ENCODE data around the gene CPB2. TPM values are rescaled to one million over a fixed set of nuclear protein-coding genes. Genes with fewer than 3 reads are reported as not detected.

Gene CPB2
- total and polyA plus RNA-seq, 9 of the 15 experiments (the other 6 are each of a cell fraction or from before 2014, with no cell fraction given): 0.03 to 0.16 (median 0.07) TPM; not detected in 6

DNA sequence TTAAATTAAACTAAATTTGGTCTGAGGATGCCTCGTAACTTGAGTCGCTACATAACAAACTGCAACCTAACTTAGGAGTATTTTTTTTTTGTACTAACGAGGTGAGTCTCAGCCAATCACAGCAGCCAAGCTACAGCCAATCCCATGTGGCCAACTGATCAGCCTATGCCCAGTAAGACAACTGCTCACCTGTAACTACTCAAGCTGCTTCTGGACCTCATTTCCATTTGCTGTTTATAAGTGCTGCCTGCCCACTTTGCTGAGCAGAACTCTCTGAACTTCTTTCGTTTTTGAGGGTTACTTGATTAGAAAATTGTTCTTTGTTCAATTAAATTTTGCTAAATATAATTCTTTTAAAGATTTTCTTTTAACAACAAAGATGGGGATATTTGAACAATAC, 3.8 kb downstream of the CPB2 start:
- H3K79me2 ChIP-seq (ENCODE audit: control insufficient read depth, insufficient read depth, low read length): no peaks in the 10 kb centered on the region
- ChIA-PET CTCF (ENCODE audit: low intra/inter-chr PET ratio) (no interaction called here), POLR2A (no interaction called here)
- H3K4me2 ChIP-seq (ENCODE audit: insufficient read depth, low read length): 0 out of 2 replicates have a peak overlapping the region, but pooled peaks have one; percentile 12
- no peaks in the 10 kb centered on the region for H3K27me3 ChIP-seq (ENCODE audit: control insufficient read depth in 2 of 2, insufficient read depth in 2 of 2, low read length in 2 of 2)
- no peak for ATAC-seq
- H3K9me3 ChIP-seq (replicated peaks; ENCODE audit: control insufficient read depth, insufficient read depth, low read depth, low read length): no peaks in the 10 kb centered on the region
- DNase-seq (ENCODE audit: extremely low read depth in 1 of 4, low spot score in 3 of 4): no peak
- in situ Hi-C loops (cut with MboI): no loop called here
- WGBS (ENCODE audit: insufficient coverage, low coverage, missing lambda C conversion rate): 53% methylated on average over 4 of the region's 4 CpGs
- H3K27ac ChIP-seq (ENCODE audit: extremely low read depth, low read depth, low read length): no peak overlapping the region
- H3K4me3 ChIP-seq: no peak overlapping the region
- TF ChIP-seq, protein P1, sequence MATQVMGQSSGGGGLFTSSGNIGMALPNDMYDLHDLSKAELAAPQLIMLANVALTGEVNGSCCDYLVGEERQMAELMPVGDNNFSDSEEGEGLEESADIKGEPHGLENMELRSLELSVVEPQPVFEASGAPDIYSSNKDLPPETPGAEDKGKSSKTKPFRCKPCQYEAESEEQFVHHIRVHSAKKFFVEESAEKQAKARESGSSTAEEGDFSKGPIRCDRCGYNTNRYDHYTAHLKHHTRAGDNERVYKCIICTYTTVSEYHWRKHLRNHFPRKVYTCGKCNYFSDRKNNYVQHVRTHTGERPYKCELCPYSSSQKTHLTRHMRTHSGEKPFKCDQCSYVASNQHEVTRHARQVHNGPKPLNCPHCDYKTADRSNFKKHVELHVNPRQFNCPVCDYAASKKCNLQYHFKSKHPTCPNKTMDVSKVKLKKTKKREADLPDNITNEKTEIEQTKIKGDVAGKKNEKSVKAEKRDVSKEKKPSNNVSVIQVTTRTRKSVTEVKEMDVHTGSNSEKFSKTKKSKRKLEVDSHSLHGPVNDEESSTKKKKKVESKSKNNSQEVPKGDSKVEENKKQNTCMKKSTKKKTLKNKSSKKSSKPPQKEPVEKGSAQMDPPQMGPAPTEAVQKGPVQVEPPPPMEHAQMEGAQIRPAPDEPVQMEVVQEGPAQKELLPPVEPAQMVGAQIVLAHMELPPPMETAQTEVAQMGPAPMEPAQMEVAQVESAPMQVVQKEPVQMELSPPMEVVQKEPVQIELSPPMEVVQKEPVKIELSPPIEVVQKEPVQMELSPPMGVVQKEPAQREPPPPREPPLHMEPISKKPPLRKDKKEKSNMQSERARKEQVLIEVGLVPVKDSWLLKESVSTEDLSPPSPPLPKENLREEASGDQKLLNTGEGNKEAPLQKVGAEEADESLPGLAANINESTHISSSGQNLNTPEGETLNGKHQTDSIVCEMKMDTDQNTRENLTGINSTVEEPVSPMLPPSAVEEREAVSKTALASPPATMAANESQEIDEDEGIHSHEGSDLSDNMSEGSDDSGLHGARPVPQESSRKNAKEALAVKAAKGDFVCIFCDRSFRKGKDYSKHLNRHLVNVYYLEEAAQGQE (IDR thresholded peaks at IDR 0.05; ENCODE audit: borderline replicate concordance): no peak
- TF ChIP-seq, protein P1 (CRISPR knock-in tag; IDR thresholded peaks at IDR 0.05; ENCODE audit: low read depth): no peak
- TF ChIP-seq RFX7 (CRISPR knock-in tag; IDR thresholded peaks at IDR 0.05) (no peak), SIN3A (IDR thresholded peaks at IDR 0.05; ENCODE audit: borderline replicate concordance in 2 of 2, control insufficient read depth in 1 of 2, low read depth in 2 of 2, low read length in 2 of 2) (no peak), MCM3 (IDR thresholded peaks at IDR 0.05) (no peak), SAP30 (IDR thresholded peaks at IDR 0.05; ENCODE audit: borderline replicate concordance, insufficient read depth, low read depth, low read length, poor library complexity, severe bottlenecking) (no peak), ZNF668 (CRISPR knock-in tag; IDR thresholded peaks at IDR 0.05) (no peak), CBX5 (IDR thresholded peaks at IDR 0.05; ENCODE audit: borderline replicate concordance, low read depth) (no peak)
- TF ChIP-seq, protein P2, sequence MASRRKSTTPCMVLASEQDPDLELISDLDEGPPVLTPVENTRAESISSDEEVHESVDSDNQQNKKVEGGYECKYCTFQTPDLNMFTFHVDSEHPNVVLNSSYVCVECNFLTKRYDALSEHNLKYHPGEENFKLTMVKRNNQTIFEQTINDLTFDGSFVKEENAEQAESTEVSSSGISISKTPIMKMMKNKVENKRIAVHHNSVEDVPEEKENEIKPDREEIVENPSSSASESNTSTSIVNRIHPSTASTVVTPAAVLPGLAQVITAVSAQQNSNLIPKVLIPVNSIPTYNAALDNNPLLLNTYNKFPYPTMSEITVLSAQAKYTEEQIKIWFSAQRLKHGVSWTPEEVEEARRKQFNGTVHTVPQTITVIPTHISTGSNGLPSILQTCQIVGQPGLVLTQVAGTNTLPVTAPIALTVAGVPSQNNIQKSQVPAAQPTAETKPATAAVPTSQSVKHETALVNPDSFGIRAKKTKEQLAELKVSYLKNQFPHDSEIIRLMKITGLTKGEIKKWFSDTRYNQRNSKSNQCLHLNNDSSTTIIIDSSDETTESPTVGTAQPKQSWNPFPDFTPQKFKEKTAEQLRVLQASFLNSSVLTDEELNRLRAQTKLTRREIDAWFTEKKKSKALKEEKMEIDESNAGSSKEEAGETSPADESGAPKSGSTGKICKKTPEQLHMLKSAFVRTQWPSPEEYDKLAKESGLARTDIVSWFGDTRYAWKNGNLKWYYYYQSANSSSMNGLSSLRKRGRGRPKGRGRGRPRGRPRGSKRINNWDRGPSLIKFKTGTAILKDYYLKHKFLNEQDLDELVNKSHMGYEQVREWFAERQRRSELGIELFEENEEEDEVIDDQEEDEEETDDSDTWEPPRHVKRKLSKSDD (conservative IDR thresholded peaks at IDR 0.05; ENCODE audit: low read length): no peak
- TF ChIP-seq, protein P3, sequence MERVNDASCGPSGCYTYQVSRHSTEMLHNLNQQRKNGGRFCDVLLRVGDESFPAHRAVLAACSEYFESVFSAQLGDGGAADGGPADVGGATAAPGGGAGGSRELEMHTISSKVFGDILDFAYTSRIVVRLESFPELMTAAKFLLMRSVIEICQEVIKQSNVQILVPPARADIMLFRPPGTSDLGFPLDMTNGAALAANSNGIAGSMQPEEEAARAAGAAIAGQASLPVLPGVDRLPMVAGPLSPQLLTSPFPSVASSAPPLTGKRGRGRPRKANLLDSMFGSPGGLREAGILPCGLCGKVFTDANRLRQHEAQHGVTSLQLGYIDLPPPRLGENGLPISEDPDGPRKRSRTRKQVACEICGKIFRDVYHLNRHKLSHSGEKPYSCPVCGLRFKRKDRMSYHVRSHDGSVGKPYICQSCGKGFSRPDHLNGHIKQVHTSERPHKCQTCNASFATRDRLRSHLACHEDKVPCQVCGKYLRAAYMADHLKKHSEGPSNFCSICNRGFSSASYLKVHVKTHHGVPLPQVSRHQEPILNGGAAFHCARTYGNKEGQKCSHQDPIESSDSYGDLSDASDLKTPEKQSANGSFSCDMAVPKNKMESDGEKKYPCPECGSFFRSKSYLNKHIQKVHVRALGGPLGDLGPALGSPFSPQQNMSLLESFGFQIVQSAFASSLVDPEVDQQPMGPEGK (CRISPR knock-in tag; IDR thresholded peaks at IDR 0.05; ENCODE audit: borderline replicate concordance): no peak
- no peaks in the 10 kb centered on the region for H3K36me3 ChIP-seq (ENCODE audit: control insufficient read depth, insufficient read depth, low read length)
- no peak for FAIRE-seq
- no peaks in the 10 kb centered on the region for H4K20me1 ChIP-seq (replicated peaks; ENCODE audit: control insufficient read depth, insufficient read depth, low read length)
- no peaks in the 10 kb centered on the region for H3K9me1 ChIP-seq (ENCODE audit: control insufficient read depth, insufficient read depth, low read length)
- 0 out of 2 replicates have a peak overlapping the region, but pooled peaks have one; percentile 8 for H2AFZ ChIP-seq (ENCODE audit: low read depth, low read length)
- H3K9ac ChIP-seq (ENCODE audit: insufficient read depth in 1 of 2, low read depth in 2 of 2, low read length in 2 of 2): no peak overlapping the region
- peaks cover 0 to 12% of the 10 kb centered on the region in 2 experiments; a peak in 2 of 5 replicates for H3K4me1 ChIP-seq (replicated peaks in 1 of 2; ENCODE audit: control insufficient read depth in 2 of 2, insufficient read depth in 2 of 2, low read length in 2 of 2)
- no TSS peak for BruUV-seq (replicated peaks)
- intact Hi-C loops (cut with micrococcal nuclease): no loop called here
